ENCODE data around the gene MYH14.

- TF ChIP-seq CTCF (IDR thresholded peaks at IDR 0.05; ENCODE audit: low read depth, low read length, poor library complexity, severe bottlenecking) (no peak), EZH2phosphoT487 (IDR thresholded peaks at IDR 0.05; ENCODE audit: borderline replicate concordance, low read length) (no peak)
These were observed 21.7 kb downstream of the MYH14 start for GRCh38 chr19:50224986-50225747.

All from DOHH2 (cell line).